ENCODE data around the gene ZFP90. TPM values are rescaled to one million over a fixed set of nuclear protein-coding genes. Genes with fewer than 3 reads are reported as not detected.

The ZFP90 gene
- total RNA-seq, 1 donor from 2014 or later = 11.8 TPM

GRCh38 chr16:68510775-68511174 is 28.3 kb upstream of the ZFP90 start:
- Histone ChIP-seq H3K4me1 (no peaks in the 10 kb centered on the region), H3K4me3 (no peak overlapping the region), H3K9me3 (no peaks in the 10 kb centered on the region), H3K36me3 (no peaks in the 10 kb centered on the region), H3K27ac (no peak overlapping the region), H3K27me3 (no peaks in the 10 kb centered on the region)
- intact Hi-C loops (cut with DNase I) = no loop called here
- TF ChIP-seq, protein P1, sequence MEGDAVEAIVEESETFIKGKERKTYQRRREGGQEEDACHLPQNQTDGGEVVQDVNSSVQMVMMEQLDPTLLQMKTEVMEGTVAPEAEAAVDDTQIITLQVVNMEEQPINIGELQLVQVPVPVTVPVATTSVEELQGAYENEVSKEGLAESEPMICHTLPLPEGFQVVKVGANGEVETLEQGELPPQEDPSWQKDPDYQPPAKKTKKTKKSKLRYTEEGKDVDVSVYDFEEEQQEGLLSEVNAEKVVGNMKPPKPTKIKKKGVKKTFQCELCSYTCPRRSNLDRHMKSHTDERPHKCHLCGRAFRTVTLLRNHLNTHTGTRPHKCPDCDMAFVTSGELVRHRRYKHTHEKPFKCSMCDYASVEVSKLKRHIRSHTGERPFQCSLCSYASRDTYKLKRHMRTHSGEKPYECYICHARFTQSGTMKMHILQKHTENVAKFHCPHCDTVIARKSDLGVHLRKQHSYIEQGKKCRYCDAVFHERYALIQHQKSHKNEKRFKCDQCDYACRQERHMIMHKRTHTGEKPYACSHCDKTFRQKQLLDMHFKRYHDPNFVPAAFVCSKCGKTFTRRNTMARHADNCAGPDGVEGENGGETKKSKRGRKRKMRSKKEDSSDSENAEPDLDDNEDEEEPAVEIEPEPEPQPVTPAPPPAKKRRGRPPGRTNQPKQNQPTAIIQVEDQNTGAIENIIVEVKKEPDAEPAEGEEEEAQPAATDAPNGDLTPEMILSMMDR (IDR thresholded peaks at IDR 0.05) = no peak
- no peak for DNase-seq (ENCODE audit: low spot score in 2 of 2)

DNA sequence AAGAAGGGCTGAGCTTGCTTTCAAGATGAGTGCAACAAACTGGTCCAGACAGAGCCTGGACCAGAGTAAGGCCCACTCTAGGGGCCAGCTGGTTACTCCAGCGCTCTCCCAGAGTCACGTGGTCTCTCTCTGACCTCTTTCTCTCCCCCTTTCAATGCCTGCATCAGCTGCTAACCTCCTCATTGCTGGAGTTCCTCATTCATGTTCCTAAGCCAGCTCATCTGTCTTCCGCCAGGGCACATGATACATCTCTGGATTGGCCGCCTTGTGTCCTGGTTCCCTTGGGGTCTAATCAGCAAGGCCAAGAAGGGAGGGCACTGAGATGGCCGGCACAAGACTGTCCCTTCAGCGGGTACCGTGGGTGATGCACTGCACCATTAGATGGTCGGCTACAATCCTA is 26.9 kb upstream of the ZFP90 start:
- intact Hi-C loops (cut with DNase I) = no loop called here
- DNase-seq (ENCODE audit: low spot score in 2 of 2) = no peak
- no peak overlapping the region for H3K27ac ChIP-seq
- no peaks in the 10 kb centered on the region for H3K27me3 ChIP-seq
- no peaks in the 10 kb centered on the region for H3K9me3 ChIP-seq
- H3K4me1 ChIP-seq = no peaks in the 10 kb centered on the region
- no peak overlapping the region for H3K4me3 ChIP-seq
- H3K36me3 ChIP-seq = no peaks in the 10 kb centered on the region
- TF ChIP-seq, protein P1 (IDR thresholded peaks at IDR 0.05) = no peak

- no peaks in the 10 kb centered on the region for H3K36me3 ChIP-seq
- DNase-seq (ENCODE audit: low spot score in 2 of 2) = no peak
- H3K9me3 ChIP-seq = no peaks in the 10 kb centered on the region
- H3K27ac ChIP-seq = no peak overlapping the region
- intact Hi-C loops (cut with DNase I) = no loop called here
- TF ChIP-seq, protein P1 (IDR thresholded peaks at IDR 0.05) = no peak
- H3K4me1 ChIP-seq = no peaks in the 10 kb centered on the region
- no peaks in the 10 kb centered on the region for H3K27me3 ChIP-seq
- H3K4me3 ChIP-seq = no peak overlapping the region
These were observed 26.3 kb upstream of the ZFP90 start for GRCh38 chr16:68512742-68513141.

- Histone ChIP-seq H3K4me3 (no peak overlapping the region), H3K4me1 (no peaks in the 10 kb centered on the region), H3K9me3 (no peaks in the 10 kb centered on the region), H3K36me3 (no peaks in the 10 kb centered on the region), H3K27ac (no peak overlapping the region), H3K27me3 (no peaks in the 10 kb centered on the region)
- TF ChIP-seq, protein P1 (IDR thresholded peaks at IDR 0.05) = no peak
- intact Hi-C loops (cut with DNase I) = no loop called here
- no peak for DNase-seq (ENCODE audit: low spot score in 2 of 2)
These were observed 24.6 kb upstream of the ZFP90 start for GRCh38 chr16:68514511-68514910.

DNA sequence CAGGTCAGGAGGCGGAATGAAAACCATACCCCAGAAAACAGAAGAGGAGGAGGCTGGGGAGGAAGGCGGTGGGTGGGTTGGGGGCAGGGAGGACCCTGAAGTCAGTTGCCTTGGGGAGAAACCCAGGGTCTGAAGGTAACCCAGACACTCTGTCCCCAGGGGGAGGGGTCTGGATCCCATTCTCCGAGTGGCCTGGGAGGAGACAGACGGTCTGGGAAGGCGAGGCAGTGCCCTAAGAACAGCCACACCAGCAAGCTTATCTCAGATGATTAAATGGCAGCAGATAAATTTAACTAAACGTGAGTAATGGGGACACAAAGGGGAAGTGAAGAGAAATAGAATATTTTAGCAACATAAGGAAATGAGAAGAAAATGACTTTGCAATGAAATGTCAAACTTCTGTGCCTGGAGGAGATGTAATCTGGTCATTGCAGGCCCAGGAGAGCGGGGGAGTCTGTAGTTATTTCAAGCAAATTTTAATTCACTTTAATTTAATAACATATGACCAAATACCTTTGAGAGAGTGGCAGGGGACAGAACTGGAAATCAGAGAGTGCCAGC is 21.4 kb upstream of the ZFP90 start:
- Histone ChIP-seq H3K36me3 (no peaks in the 10 kb centered on the region), H3K27ac (no peak overlapping the region), H3K4me1 (no peaks in the 10 kb centered on the region), H3K4me3 (no peak overlapping the region), H3K9me3 (no peaks in the 10 kb centered on the region), H3K27me3 (no peaks in the 10 kb centered on the region)
- TF ChIP-seq, protein P1 (IDR thresholded peaks at IDR 0.05) = no peak
- DNase-seq (ENCODE audit: low spot score in 2 of 2) = no peak
- intact Hi-C loops (cut with DNase I) = no loop called here

DNA sequence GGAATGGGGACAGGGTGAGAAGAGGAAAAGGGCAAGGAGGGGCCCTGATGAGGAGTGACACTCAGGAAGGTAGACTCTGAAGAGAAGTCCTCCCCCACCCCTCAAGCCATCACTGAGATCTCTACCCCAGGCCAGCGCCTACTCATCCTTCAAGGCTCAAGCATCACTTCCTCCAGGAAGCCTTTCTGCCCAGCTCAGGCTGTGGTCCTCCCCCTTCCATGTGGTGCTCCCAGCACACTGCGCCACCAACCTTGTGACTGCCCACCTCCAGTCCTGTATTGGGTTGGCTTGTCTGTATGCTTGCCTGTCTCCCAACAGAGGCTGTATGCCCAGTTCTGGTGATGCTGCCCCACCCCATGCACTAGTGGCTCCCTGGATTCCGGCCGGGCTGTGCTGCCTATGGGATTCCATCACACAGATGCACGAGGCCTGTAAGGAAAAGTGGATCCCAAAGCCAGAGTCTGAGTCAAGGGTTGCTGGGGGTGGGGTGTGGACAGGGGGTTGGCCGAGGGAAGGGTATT is 19.8 kb upstream of the ZFP90 start:
- intact Hi-C loops (cut with DNase I) = no loop called here
- no peak for DNase-seq (ENCODE audit: low spot score in 2 of 2)
- Histone ChIP-seq H3K27me3 (no peaks in the 10 kb centered on the region), H3K9me3 (no peaks in the 10 kb centered on the region), H3K27ac (no peak overlapping the region), H3K4me1 (no peaks in the 10 kb centered on the region), H3K4me3 (no peak overlapping the region), H3K36me3 (no peaks in the 10 kb centered on the region)
- TF ChIP-seq, protein P1 (IDR thresholded peaks at IDR 0.05) = no peak
